GM13976 (cell line): ENCODE results near the gene ZNF394.
A peak's percentile ranks its signal among the peaks of the same experiment; 100 is the strongest.
"Not testable (repeated sequence)": the region's sequence is repeated elsewhere in the genome, so short reads cannot be mapped to it uniquely, and the experiment has no call there.

Source experiments
- DNase-seq: peaks from one replicate; pipeline ENCODE4 v3.0.0; 2012; ENCODE audit warnings: low spot score
- in situ Hi-C: fragments of 300-500 bp; cut with MboI; formaldehyde crosslinking; loops from one replicate; pipeline ENCODE4 v1.12.0; 2022; ENCODE audit warnings: low sequenced_read_pairs, mixed read lengths, inconsistent platforms; ENCODE audit not compliant: unreplicated experiment
- TF ChIP-seq, protein P1 (sequence below): IDR thresholded peaks from 2 replicates; pipeline ENCODE4 v1.5.1; 2012; ENCODE audit warnings: borderline replicate concordance, mild to moderate bottlenecking; ENCODE audit not compliant: insufficient read depth; ENCODE audit errors: extremely low read depth, missing control alignments, control extremely low read depth

ZNF394 gene

DNA sequence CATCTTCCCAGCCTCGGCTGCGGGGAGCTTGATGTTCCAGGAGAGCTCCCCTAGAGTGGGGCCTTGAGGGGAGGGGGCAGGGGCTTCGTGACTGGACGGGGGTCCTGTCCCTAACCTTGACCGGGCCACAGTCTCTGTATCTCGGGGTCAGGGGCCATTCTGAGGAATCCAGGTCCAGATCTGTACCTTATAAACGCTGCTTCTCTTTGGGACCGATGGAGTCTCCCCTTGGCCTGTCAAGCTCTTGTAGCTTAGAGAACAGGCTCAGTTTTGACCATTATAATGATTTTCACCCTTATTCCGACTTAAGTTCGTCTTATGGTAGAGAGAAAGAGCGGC lies 5.2 kb upstream of the ZNF394 start:
- in situ Hi-C loops: no loop called here
- DNase-seq: no peak
- TF ChIP-seq, protein P1, sequence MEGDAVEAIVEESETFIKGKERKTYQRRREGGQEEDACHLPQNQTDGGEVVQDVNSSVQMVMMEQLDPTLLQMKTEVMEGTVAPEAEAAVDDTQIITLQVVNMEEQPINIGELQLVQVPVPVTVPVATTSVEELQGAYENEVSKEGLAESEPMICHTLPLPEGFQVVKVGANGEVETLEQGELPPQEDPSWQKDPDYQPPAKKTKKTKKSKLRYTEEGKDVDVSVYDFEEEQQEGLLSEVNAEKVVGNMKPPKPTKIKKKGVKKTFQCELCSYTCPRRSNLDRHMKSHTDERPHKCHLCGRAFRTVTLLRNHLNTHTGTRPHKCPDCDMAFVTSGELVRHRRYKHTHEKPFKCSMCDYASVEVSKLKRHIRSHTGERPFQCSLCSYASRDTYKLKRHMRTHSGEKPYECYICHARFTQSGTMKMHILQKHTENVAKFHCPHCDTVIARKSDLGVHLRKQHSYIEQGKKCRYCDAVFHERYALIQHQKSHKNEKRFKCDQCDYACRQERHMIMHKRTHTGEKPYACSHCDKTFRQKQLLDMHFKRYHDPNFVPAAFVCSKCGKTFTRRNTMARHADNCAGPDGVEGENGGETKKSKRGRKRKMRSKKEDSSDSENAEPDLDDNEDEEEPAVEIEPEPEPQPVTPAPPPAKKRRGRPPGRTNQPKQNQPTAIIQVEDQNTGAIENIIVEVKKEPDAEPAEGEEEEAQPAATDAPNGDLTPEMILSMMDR: no peak

DNA sequence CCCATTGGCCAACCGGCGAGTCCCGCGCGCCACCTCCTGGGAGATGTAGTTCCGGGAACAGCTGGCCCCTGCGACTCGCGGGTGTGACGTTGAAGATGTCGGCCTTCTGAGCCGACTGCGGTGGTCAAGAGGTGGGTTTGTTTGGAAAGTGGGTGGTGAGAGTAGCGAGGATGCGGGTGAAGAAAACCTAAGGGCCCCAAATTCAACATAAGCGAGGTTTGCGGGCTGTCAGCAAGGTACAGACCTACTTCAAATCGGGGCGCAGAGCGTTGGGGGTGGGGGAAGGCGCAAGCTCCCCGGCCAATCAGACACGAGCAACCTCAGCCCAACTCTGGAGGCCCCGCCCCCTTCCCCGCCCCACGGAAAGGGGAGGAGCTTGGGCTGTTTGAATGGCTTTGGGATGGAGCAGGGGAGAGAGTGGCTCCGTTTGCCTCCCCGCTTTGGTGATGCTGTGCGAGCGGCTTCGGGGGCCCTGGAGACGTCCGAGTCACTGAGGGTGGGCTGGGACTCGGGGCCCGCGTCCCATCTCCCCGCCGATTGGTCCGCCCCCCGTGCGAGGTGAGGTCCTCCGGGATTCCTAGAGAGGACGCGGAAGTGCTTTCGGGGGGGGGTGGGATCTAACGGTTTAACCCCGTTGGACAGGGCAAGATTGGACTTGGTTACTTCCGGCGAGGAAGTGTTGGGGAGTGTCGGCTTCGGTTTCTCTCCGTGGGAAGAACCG lies 4.7 kb upstream of the ZNF394 start, which contains the start of gene ZKSCAN5:
Gene ZKSCAN5, plus strand, starts transcription at position 60 of the 721 bp plus-strand sequence. CDS start 1,383 bp downstream, outside the sequence.
- peak; percentile 96 for DNase-seq
- TF ChIP-seq, protein P1: no peak
- in situ Hi-C loops: no loop called here

DNA sequence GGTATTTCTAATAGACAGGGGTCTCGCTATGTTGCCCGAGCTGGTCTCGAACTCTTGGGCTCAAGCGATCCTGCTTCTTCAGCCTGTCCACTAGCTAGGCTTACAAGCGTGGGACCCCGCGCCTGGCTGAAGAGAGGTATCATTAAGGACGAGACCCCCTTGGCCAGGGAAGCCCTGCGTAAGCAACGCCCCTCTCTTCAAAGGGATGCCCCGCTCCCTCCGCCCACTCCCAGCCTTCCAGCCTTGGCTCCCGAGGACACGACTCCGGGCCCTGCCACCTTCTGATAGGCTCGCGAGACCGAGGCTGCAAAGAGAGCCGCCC lies 4.2 kb upstream of the ZNF394 start:
- DNase-seq: no peak
- TF ChIP-seq, protein P1: no peak
- in situ Hi-C loops: no loop called here

DNA sequence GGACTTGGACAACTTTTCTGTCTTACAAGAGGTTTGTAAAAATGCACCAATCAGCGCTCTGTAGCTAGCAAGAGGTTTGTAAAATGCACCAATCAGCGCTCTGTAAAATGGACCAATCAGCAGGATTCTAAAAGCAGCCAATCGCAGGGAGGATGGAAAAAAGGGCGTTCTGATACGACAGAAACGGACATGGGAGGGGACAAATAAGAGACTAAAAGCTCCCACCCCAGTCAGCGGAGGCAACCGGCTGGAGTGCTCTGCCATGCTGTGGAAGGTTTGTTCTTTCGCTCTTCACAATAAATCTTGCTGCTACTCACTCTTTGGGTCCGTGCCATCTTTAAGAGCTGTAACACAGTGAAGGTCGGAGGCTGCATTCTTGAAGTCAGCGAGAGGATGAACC lies 1.2 kb upstream of the ZNF394 start:
- in situ Hi-C loops, DNase-seq: not testable (repeated sequence)

DNA sequence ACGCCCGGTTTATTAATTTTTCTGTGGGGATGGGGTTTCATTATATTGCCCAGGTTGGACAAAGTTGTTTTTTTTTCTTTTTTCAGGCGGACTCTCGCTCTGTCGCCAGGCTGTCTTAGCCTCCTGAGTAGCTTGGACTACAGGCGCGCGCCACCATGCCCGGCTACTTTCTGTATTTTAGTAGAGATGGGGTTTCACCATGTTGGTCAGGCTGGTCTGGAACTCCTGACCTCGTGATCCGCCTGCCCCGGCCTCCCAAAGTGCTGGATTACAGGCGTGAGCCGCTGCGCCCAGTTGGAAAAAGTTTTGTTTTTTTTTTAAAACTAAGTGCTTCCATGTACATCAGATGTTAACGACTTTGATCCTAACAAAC lies 542 bp upstream of the ZNF394 start:
- TF ChIP-seq, protein P1: no peak
- no peak for DNase-seq
- in situ Hi-C loops: no loop called here

DNA sequence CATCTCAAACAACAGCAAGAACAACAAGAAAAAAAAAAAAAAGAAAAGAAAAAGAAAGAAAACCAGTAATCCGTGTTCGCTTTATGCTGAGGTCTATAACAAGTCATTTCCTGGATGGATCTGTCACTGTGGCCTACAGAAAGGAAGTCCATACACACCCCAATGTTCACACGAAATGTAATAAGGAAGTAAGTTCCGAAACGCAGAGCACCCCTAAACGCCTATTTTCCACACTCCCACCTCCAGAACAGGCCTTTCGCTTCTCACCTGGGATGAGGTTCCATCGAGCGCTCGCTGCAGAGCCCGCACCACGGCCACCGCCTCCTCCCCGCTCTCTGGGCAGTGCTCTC lies 735 bp downstream of the ZNF394 start:
- peak; percentile 51 for DNase-seq
- in situ Hi-C loops: no loop called here
- TF ChIP-seq, protein P1: no peak

DNA sequence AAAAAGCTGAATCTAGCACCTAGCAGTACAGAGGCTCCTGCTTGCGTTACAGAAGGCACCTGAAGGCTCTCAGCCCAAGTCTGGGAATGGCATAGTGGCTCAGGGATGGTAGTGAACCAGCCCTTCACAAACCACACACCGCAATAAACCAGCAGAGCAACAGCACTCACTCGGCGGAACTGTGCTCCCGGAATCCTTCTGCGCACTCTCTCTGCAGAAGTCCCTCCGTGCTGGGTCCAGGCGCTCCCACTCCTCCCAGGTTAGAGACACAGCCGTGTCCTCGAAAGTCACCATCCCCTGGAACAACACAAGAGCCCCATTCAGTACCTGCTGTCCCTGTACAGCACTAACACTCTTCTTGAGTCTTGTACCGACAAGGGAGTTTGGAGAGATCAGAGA lies 1.5 kb downstream of the ZNF394 start:
- in situ Hi-C loops: no loop called here
- TF ChIP-seq, protein P1: no peak
- no peak for DNase-seq
